Stimulated activated CD8-positive, alpha-beta memory T cell treated with anti-CD3 and anti-CD28 coated beads, Interleukin-15, amount 100 ng/mL, for 4 hours (primary cell): ENCODE measurements around the gene MUC20.
"Not testable (repeated sequence)": the region's sequence is repeated elsewhere in the genome, so short reads cannot be mapped to it uniquely, and the experiment has no call there.

ENCODE experiments used
- DNase-seq, 2 donors: peaks; one replicate each; pipeline ENCODE4 v3.0.0-alpha.2; 2020; ENCODE audit warnings: low read depth in 2 of 2

The MUC20 gene

DNA sequence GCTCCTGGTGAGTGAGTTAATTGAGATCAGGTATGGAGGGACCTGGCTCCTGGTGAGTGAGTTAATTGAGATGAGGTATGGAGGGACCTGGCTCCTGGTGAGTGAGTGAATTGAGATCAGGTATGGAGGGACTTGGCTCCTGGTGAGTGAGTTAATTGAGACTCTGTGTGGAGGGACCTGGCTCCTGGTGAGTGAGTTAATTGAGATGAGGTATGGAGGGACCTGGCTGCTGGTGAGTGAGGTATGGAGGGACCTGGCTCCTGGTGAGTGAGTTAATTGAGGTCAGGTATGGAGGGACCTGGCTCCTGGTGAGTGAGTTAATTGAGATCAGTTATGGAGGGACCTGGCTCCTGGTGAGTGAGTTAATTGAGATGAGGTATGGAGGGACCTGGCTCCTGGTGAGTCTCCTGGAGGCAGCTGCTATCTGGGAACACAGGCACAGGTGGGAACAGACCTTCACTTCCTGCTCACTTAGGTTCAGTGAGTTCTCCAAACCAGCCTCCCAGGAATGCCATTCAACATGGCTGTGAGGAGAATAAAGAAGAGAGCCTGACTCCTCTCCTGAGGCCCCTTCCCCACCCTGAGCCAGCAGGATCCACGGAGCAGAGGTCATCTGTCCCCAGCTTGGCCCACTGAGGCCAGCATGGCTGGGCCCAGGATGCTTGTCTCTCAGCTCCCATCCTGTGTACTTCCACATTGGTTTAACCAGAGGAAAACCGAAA, 9.5 kb upstream of the MUC20 start:
- DNase-seq: not testable (repeated sequence)

DNA sequence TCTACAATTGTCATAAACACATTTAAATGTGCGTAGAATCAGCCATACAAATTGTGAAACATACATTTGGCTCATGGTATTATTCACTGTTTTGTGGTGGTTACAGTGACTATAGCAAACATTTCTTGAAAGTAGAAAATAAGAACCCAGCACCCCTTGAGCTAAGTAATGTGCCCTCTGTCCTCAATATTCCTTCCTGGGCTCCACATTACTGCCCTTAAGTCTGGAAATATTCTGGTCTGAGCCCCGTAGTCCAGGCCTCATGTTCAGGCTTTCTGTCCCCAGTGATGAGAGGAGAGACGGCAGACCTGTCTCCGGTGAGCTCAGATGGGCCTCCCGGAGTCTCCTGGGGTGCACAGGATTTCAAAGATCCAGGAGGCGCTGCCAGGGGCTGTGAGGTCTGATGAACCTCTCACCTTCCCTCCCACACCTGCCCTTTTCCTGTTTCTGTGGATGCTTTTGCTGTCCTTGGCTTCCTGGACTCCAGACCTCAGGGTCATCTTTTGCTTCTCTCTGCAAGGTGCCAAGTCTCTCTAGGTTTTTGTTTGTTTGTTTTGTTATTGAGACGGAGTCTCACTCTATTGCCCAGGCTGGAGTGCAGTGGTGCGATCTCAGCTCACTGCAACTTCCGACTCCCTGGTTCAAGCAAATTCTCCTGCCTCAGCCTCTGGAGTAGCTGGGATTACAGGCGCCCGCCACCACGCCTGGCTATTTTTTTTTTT, 8.8 kb upstream of the MUC20 start:
- DNase-seq: no peak

DNA sequence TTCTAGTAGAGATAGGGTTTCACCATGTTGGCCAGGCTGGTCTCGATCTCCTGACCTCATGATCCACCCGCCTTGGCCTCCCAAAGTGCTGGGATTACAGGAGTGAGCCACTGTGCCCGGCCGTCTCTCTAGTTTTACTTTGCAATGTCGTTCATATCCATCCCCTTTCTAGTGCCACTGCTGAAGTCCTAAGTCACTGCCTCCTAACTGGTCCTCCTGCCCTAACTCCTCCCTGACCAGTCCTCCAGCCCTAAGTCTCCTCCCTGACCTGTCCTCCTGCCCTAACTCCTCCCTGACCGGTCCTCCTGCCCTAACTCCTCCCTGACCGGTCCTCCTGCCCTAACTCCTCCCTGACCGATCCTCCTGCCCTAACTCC, 8.3 kb upstream of the MUC20 start:
- DNase-seq: not testable (repeated sequence)

GRCh38 chr3:195713150-195713549, 7.6 kb upstream of the MUC20 start:
- DNase-seq: not testable (repeated sequence)

- DNase-seq: no peak
These were observed 6.3 kb upstream of the MUC20 start for GRCh38 chr3:195714380-195715011.

GRCh38 chr3:195715134-195715533, 5.6 kb upstream of the MUC20 start:
- no peak for DNase-seq

DNA sequence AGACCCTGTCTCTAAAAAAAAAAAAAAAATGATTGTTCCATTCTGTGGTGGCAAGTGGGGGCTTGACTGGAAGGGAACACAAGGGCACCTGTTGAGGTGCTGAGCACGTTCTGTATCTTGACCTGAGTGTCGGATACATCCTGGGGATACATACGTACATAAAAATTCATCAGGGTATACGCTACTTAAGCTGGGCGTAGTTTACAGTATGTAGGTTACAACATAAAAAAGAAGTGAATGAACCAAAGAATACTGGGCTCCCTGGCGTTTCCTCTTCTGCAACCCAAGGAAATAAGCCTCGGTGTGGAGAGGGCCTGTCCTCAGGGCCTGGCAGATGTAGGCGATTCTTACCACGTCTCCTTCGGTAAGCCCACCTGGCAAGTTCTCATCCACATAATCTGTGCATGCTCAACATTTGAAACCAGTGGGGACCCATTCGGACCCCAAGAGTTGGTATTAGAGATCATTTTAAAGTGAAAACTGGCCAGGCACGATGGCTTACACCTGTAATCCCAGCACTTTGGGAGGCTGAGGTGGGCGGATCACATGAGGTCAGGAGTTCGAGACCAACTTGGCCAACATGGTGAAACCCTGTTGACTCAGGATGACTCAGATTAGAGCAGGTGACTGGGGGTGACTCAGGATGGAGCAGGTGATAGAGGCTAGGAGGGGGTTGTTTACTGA, 5.1 kb upstream of the MUC20 start:
- no peak for DNase-seq

DNA sequence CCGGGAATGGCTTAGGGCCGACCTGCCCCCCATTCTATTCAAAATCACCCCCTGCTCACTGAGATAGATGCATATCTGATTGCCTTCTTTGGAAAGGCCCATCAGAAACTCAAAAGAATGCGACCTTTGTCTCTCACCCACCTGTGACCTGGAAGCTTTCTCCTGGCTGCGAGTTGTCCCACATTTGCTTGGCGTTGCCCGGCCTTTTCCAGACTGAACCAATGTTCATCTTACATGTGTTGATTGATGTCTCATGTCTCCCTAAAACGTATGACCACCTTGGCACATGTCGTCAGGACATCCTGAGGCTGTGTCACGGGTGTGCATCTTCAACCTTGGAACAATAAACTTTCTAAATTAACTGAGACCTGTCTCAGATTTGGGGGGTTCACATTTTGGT, 3.4 kb upstream of the MUC20 start:
- no peak for DNase-seq

- DNase-seq: no peak
These were observed 2.8 kb upstream of the MUC20 start for GRCh38 chr3:195717852-195718476.

GRCh38 chr3:195718477-195718984, 2.2 kb upstream of the MUC20 start:
- DNase-seq: no peak

DNA sequence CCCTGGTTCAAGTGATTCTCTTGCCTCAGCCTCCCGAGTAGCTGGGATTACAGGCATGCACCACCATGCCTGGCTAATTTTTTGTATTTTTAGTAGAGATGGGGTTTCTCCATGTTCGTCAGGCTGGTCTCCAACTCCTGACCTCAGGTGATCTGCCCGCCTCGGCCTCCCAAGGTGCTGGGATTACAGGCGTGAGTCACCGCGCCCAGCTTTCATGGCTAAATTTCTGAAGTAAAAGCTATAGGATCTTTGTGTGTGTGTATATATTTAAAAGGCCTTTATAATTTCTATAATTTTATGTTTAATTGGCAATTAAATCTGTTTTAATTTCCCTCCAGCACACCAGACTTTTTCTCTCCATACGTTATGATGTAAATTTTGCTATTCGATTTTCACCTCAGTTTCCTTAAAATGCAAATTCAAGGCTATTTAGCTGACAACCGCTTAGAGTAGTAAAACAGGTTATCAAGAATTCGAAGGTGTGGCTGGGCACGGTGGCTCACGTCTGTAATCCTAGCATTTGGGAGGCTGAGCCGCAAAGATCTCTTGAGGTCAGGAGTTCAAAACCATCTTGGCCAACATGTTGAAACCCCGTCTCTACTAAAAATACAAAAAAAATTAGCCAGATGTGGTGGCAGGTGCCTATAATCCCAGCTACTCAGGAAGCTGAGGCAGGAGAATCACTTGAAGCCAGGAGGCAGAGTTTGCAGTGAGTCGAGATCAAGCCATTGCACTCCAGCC, 1.1 kb upstream of the MUC20 start:
- DNase-seq: not testable (repeated sequence)

DNA sequence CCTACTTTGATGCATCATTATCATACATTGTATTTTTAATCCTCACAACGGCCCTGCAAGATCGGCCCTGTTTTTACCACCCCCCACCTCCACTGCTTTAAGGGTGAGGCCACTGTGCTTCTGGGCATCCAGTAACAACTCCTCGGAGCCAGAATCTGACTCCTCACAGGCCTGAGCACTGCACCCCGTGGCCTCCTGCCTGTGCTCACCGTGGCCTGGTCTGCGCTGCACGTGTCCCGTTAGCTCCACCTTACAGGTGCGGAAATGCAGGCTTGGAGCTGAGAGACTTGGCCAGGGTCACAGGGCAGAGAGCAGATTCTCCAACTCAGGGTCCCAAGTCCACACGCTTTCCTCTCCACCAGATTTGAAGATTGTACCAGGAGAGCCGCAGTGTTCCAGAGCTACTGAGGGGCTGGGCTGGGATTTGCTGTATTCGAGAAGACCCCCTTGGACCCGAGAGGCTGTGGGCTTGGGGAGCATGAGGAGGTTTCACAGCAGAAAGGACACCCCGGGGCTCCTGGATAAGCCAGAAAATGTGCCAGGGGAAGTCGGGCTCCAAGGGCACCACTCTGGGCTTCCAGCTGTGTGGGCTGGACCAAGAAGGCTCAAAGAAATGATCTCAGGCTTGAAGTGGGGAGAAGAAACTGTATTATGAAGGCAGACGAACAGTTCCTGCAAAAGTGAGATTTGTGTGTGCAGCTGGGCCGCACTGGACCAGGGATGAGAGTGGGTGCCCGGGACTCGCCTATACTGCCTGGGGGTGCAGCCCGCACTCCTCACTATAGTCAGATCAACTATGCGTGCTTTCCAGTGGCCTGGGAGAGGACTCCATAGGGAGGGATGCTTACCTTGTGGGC, 1.6 kb downstream of the MUC20 start:
- not testable (repeated sequence) for DNase-seq

GRCh38 chr3:195722996-195723345, 2.2 kb downstream of the MUC20 start:
- DNase-seq: not testable (repeated sequence)

- DNase-seq: not testable (repeated sequence)
These were observed 3.6 kb downstream of the MUC20 start for GRCh38 chr3:195724363-195724762.

- not testable (repeated sequence) for DNase-seq
These were observed 5.3 kb downstream of the MUC20 start for GRCh38 chr3:195725916-195726740.

GRCh38 chr3:195727606-195728195, 6.9 kb downstream of the MUC20 start:
- DNase-seq: no peak

DNA sequence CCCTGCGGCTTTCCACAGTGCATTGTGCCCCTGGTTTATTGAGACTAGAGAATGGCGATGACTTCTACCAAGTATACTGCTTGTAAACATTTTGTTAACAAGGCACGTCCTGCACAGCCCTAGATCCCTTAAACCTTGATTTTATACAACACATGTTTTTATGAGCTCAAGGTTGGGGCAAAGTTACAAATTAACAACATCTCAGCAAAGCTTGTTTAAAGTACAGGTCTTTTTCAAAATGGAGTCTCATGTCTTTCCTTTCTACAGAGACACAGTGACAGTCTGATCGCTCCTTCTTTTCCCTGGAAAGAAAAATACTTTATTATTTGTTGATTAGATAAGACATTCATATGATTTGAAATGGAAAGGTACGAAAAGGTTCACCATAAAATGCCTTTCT, 8.0 kb downstream of the MUC20 start:
- not testable (repeated sequence) for DNase-seq

GRCh38 chr3:195729476-195730251, 8.9 kb downstream of the MUC20 start:
- DNase-seq: no peak
